Activated naive CD4-positive, alpha-beta T cell treated with anti-CD3 and anti-CD28 coated beads for 36 hours (primary cell): ENCODE results near the gene ALKBH3. TPM values are rescaled to one million over a fixed set of nuclear protein-coding genes. Genes with fewer than 3 reads are reported as not detected.
A peak's percentile ranks its signal among the peaks of the same experiment; 100 is the strongest.

Experiments
- CTCF ChIA-PET: fragments of 350-600 bp; sonication (Branson Sonifier 250); formaldehyde crosslinking; loops from one replicate; lab custom pipeline; 2021; ENCODE audit warnings: antibody characterized with exemption; lab: Charles Lee
- DNase-seq: peaks from one replicate; pipeline ENCODE4 v3.0.0-alpha.2; 2020
- H3K27ac Mint-ChIP-seq: one replicate; pipeline ENCODE4 v1.8.0; 2021; ENCODE audit warnings: mild to moderate bottlenecking, mixed read lengths
- H3K27me3 Mint-ChIP-seq: one replicate; pipeline ENCODE4 v1.8.0; 2021; ENCODE audit warnings: low read depth, mixed read lengths
- H3K36me3 Mint-ChIP-seq: one replicate; pipeline ENCODE4 v1.8.0; 2021; ENCODE audit warnings: low read depth, mixed read lengths
- H3K4me1 Mint-ChIP-seq: one replicate; pipeline ENCODE4 v1.8.0; 2021; ENCODE audit warnings: low read depth, mixed read lengths
- H3K4me3 Mint-ChIP-seq: one replicate; pipeline ENCODE4 v1.8.0; 2021; ENCODE audit warnings: mild to moderate bottlenecking, moderate library complexity, mixed read lengths
- H3K9me3 Mint-ChIP-seq: one replicate; pipeline ENCODE4 v1.8.0; 2021; ENCODE audit warnings: mixed read lengths
- intact Hi-C: fragments of 100-400 bp; cut with micrococcal nuclease; formaldehyde crosslinking; loops from one replicate; pipeline ENCODE4 v1.15.1; 2023
- total RNA-seq, 2 experiments: library from RNA; stranded (reverse); gene quantifications; one replicate each; pipeline ENCODE4 v1.2.3, GENCODE V29; 2021

ALKBH3 gene
- total RNA-seq, 2 experiments from 2014 or later: 33.5 to 36.6 TPM

GRCh38 chr11:43913829-43914380 lies 33.3 kb downstream of the ALKBH3 start:
- Mint-ChIP-seq H3K9me3 (no peaks in the 10 kb centered on the region), H3K4me1 (no peaks in the 10 kb centered on the region), H3K36me3 (peaks cover 26% of the 10 kb centered on the region), H3K27me3 (no peaks in the 10 kb centered on the region), H3K27ac (no peak overlapping the region), H3K4me3 (no peak overlapping the region)
- intact Hi-C loops: no loop called here
- CTCF ChIA-PET: no interaction called here
- DNase-seq: no peak

- DNase-seq: no peak
- CTCF ChIA-PET: no interaction called here
- Mint-ChIP-seq H3K27ac (no peak overlapping the region), H3K9me3 (no peaks in the 10 kb centered on the region), H3K4me1 (no peaks in the 10 kb centered on the region), H3K4me3 (no peak overlapping the region), H3K36me3 (peaks cover 27% of the 10 kb centered on the region), H3K27me3 (no peaks in the 10 kb centered on the region)
- intact Hi-C loops: no loop called here
These were observed 33.8 kb downstream of the ALKBH3 start for GRCh38 chr11:43914466-43914865.

GRCh38 chr11:43916621-43917020 lies 36.0 kb downstream of the ALKBH3 start:
- peaks cover 14% of the 10 kb centered on the region for H3K4me1 Mint-ChIP-seq
- DNase-seq: no peak
- no peaks in the 10 kb centered on the region for H3K9me3 Mint-ChIP-seq
- no peak overlapping the region for H3K27ac Mint-ChIP-seq
- intact Hi-C loops: no loop called here
- CTCF ChIA-PET: no interaction called here
- H3K4me3 Mint-ChIP-seq: no peak overlapping the region
- H3K36me3 Mint-ChIP-seq: peaks cover 31% of the 10 kb centered on the region
- H3K27me3 Mint-ChIP-seq: no peaks in the 10 kb centered on the region

- CTCF ChIA-PET: interaction anchor here (0.6 to 2.7 kb wide), 3 partner anchors 27 to 66 kb away, joined by 3 to 8 read pairs (median 5); no protein-coding TSS in a partner anchor
- no peak for DNase-seq
- intact Hi-C loops: no loop called here
- Mint-ChIP-seq H3K4me3 (no peak overlapping the region), H3K9me3 (no peaks in the 10 kb centered on the region), H3K27me3 (no peaks in the 10 kb centered on the region), H3K36me3 (peaks cover 31% of the 10 kb centered on the region), H3K4me1 (peaks cover 14% of the 10 kb centered on the region), H3K27ac (no peak overlapping the region)
These were observed 37.2 kb downstream of the ALKBH3 start for GRCh38 chr11:43917851-43918250.

GRCh38 chr11:43918662-43919061 lies 38.0 kb downstream of the ALKBH3 start:
- CTCF ChIA-PET: interaction anchor here (1.7 to 2.7 kb wide), 2 partner anchors 27 to 29 kb away, joined by 5 to 8 read pairs; no protein-coding TSS in a partner anchor
- DNase-seq: no peak
- no peaks in the 10 kb centered on the region for H3K27me3 Mint-ChIP-seq
- peaks cover 28% of the 10 kb centered on the region for H3K36me3 Mint-ChIP-seq
- intact Hi-C loops: no loop called here
- H3K9me3 Mint-ChIP-seq: no peaks in the 10 kb centered on the region
- H3K4me1 Mint-ChIP-seq: peaks cover 14% of the 10 kb centered on the region
- no peak overlapping the region for H3K4me3 Mint-ChIP-seq
- no peak overlapping the region for H3K27ac Mint-ChIP-seq

- intact Hi-C loops: loop anchor here (1.0 to 2.0 kb wide), 3 partner anchors 23 to 89 kb away; partner anchors contain the start of gene C11orf96
These were observed 39.4 kb downstream of the ALKBH3 start for GRCh38 chr11:43919852-43920597.

GRCh38 chr11:43920598-43921419 lies 40.2 kb downstream of the ALKBH3 start:
- Mint-ChIP-seq H3K27me3 (no peaks in the 10 kb centered on the region), H3K9me3 (no peaks in the 10 kb centered on the region), H3K4me1 (peaks cover 14% of the 10 kb centered on the region), H3K36me3 (peaks cover 25% of the 10 kb centered on the region), H3K4me3 (no peak overlapping the region), H3K27ac (peak overlapping the region; percentile 26)
- CTCF ChIA-PET: no interaction called here
- intact Hi-C loops: loop anchor here (1.0 to 2.0 kb wide), 3 partner anchors 22 to 90 kb away; partner anchors contain the start of gene C11orf96
- peak; percentile 68 for DNase-seq

More at GRCh38 chr11:43919852-43920597, 39.4 kb downstream of the ALKBH3 start:
- CTCF ChIA-PET: interaction anchor here (2.7 kb wide), 1 partner anchor 30 kb away, joined by 8 read pairs; no protein-coding TSS in a partner anchor
- Mint-ChIP-seq H3K27ac (no peak overlapping the region), H3K9me3 (no peaks in the 10 kb centered on the region), H3K27me3 (no peaks in the 10 kb centered on the region), H3K4me1 (peaks cover 14% of the 10 kb centered on the region), H3K36me3 (peaks cover 27% of the 10 kb centered on the region), H3K4me3 (no peak overlapping the region)
- DNase-seq: no peak

GRCh38 chr11:43921561-43922294 lies 41.1 kb downstream of the ALKBH3 start:
- DNase-seq: no peak
- no peaks in the 10 kb centered on the region for H3K9me3 Mint-ChIP-seq
- peaks cover 14% of the 10 kb centered on the region for H3K4me1 Mint-ChIP-seq
- no peaks in the 10 kb centered on the region for H3K27me3 Mint-ChIP-seq
- CTCF ChIA-PET: interaction anchor here (0.6 to 1.0 kb wide), 2 partner anchors 22 to 32 kb away, joined by 3 read pairs; no protein-coding TSS in a partner anchor
- intact Hi-C loops: loop anchor here (2.0 kb wide), 1 partner anchor 21 kb away; the partner anchor contains the start of gene C11orf96
- H3K27ac Mint-ChIP-seq: peak overlapping the region; percentile 30
- H3K36me3 Mint-ChIP-seq: peaks cover 25% of the 10 kb centered on the region
- H3K4me3 Mint-ChIP-seq: no peak overlapping the region

GRCh38 chr11:43922295-43922648 lies 41.6 kb downstream of the ALKBH3 start:
- Mint-ChIP-seq H3K4me3 (no peak overlapping the region), H3K27me3 (no peaks in the 10 kb centered on the region), H3K36me3 (peaks cover 25% of the 10 kb centered on the region), H3K9me3 (no peaks in the 10 kb centered on the region), H3K4me1 (peaks cover 14% of the 10 kb centered on the region), H3K27ac (no peak overlapping the region)
- CTCF ChIA-PET: interaction anchor here (1.0 kb wide), 1 partner anchor 32 kb away, joined by 3 read pairs; no protein-coding TSS in a partner anchor
- intact Hi-C loops: no loop called here
- DNase-seq: no peak

GRCh38 chr11:43922744-43923405 lies 42.2 kb downstream of the ALKBH3 start:
- no peaks in the 10 kb centered on the region for H3K9me3 Mint-ChIP-seq
- CTCF ChIA-PET: interaction anchor here (1.3 kb wide), 1 partner anchor 22 kb away, joined by 3 read pairs; no protein-coding TSS in a partner anchor
- intact Hi-C loops: no loop called here

GRCh38 chr11:43923406-43924111 lies 42.9 kb downstream of the ALKBH3 start:
- Mint-ChIP-seq H3K36me3 (peaks cover 20% of the 10 kb centered on the region), H3K27me3 (no peaks in the 10 kb centered on the region), H3K4me1 (peaks cover 14% of the 10 kb centered on the region), H3K27ac (no peak overlapping the region), H3K4me3 (no peak overlapping the region), H3K9me3 (no peaks in the 10 kb centered on the region)
- intact Hi-C loops: no loop called here
- CTCF ChIA-PET: interaction anchor here (1.3 kb wide), 1 partner anchor 22 kb away, joined by 3 read pairs; no protein-coding TSS in a partner anchor
- DNase-seq: no peak

More at GRCh38 chr11:43922744-43923405, 42.2 kb downstream of the ALKBH3 start:
- Mint-ChIP-seq H3K36me3 (peaks cover 24% of the 10 kb centered on the region), H3K27me3 (no peaks in the 10 kb centered on the region), H3K4me1 (peaks cover 14% of the 10 kb centered on the region), H3K4me3 (no peak overlapping the region), H3K27ac (no peak overlapping the region)
- no peak for DNase-seq
